ENCODE data around the gene WNK3.

WNK3 gene

GRCh38 chrX:54171091-54171490 is 186.8 kb downstream of the WNK3 start:
- no peak for DNase-seq

DNA sequence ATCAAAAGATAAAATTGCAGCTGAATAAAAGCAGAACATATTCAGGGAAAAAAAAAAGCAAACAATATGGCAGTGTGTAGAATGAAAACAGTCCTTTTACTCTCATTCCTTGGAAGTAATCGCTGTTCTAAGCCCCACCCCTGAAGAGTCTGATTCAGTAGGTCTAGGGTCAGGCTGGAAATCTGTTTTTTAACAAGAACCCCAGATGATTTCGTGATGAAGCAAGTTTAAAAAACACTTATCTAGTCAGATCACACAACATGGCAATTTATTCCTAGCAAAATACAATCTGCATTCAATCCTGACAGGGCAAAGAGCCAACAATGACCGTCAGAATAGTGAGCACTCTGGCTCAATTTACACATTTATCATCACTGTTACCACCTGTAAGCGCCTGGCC is 190.9 kb downstream of the WNK3 start:
- DNase-seq, result no peak

DNA sequence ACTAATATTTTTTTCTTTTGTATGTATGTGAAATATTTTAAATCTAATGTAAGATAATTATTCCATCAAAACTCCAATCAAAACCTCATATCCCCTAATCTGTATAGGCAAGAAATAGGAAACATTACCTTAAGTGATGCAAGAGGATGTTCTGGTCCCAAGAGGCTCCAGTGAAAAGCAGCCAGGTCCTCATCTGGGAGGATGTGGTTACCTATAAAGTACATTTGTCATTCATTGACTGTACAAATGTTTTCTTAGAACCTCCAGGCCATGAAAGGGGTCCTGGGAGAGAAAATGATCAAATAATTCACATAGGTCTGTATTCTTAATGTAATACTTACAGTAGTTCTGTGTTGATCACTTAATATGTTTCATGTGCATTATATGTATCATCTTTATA is 200.3 kb downstream of the WNK3 start:
- no peak for DNase-seq
